Activated T-cell treated with anti-CD3 and anti-CD28 coated beads, Interleukin-2, amount 50 U/mL, for 72 hours (primary cell): ENCODE results near the gene C3orf18. TPM values are rescaled to one million over a fixed set of nuclear protein-coding genes. Genes with fewer than 3 reads are reported as not detected.
A peak's percentile ranks its signal among the peaks of the same experiment; 100 is the strongest.

Experiments
- ATAC-seq, 2 donors: fragments of 150-1000 bp; cut with Tn5 transposase; replicated peaks in 1 of 2; 2 replicates each; pipeline ENCODE4 v1.10.0; 2021; ENCODE audit warnings: moderate library complexity in 2 of 2, mild to moderate bottlenecking in 1 of 2
- DNase-seq, 2 donors: peaks; one replicate each; pipeline ENCODE4 v3.0.0; 2021 to 2022; ENCODE audit warnings: mixed read lengths in 1 of 2
- H3K27ac Mint-ChIP-seq: one replicate; pipeline ENCODE4 v1.8.0; 2022; ENCODE audit warnings: mild to moderate bottlenecking, moderate library complexity, mixed read lengths
- H3K27me3 Mint-ChIP-seq: one replicate; pipeline ENCODE4 v1.8.0; 2022; ENCODE audit warnings: low read depth, mixed read lengths
- H3K36me3 Mint-ChIP-seq, 2 donors: one replicate each; pipeline ENCODE4 v1.8.0; 2022; ENCODE audit warnings: mixed read lengths in 2 of 2, mild to moderate bottlenecking in 1 of 2; ENCODE audit not compliant: insufficient read depth in 2 of 2
- H3K4me1 Mint-ChIP-seq: one replicate; pipeline ENCODE4 v1.8.0; 2022; ENCODE audit warnings: low read depth, mixed read lengths
- H3K4me3 Mint-ChIP-seq, 2 donors: one replicate each; pipeline ENCODE4 v1.8.0; 2022; ENCODE audit warnings: mild to moderate bottlenecking in 2 of 2, mixed read lengths in 2 of 2, moderate library complexity in 2 of 2
- H3K9me3 Mint-ChIP-seq, 2 donors: one replicate each; pipeline ENCODE4 v1.8.0; 2022; ENCODE audit warnings: mixed read lengths in 2 of 2
- total RNA-seq, 2 donors: library from RNA; stranded (reverse); gene quantifications; one replicate each; pipeline ENCODE4 v1.2.3, GENCODE V29; 2022

Gene C3orf18
- total RNA-seq, 2 donors from 2014 or later, result 22.7 to 32.5 TPM

GRCh38 chr3:50570508-50571279 is 3.1 kb upstream of the C3orf18 start:
- H3K4me3 Mint-ChIP-seq, result peak overlapping the region; percentile 95 to 96
- no peak for ATAC-seq
- no peaks in the 10 kb centered on the region for H3K27me3 Mint-ChIP-seq
- peaks cover 8 to 9% of the 10 kb centered on the region in 2 donors for H3K36me3 Mint-ChIP-seq
- no peak for DNase-seq
- H3K9me3 Mint-ChIP-seq, result no peaks in the 10 kb centered on the region
- peak overlapping the region; percentile 92 for H3K27ac Mint-ChIP-seq
- H3K4me1 Mint-ChIP-seq, result peaks cover 75% of the 10 kb centered on the region

DNA sequence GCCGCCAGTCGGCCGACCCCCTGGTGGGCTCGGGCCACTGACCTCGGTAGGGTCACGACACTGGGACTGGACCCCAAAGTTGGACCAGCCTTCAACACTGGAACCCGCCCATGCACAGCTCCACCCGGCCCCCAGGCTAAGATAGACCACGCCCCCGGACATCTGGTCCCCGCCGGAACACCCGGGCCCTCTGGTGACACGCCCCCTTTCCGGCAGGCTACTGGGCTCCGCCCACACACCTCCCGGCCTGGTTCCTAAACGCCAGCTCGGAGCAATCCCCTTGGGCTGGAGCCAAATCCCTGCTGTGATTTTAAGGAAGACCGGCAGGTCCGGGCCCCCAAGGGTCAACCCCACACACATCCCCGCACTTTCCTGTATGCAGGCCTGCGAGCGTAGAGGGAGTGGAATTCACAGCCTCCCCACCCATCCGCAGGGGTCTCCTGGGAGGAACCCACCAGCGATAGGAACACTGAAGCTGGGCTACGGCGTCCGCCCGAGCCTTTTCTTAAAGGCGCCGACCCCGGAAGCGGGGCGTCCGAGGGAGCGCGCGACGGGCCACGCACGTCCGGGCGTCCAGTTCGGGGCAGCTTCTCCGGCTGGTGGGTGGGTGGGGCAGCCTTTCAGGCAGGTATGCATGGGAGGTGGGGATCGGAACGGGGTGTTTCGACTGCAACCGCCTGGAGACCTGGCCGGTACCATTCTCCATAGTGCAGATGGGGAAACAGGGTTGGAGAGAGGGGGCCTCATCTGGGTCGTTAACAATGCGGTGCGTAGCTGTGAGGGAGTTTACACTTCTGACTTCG is 1.6 kb upstream of the C3orf18 start, which contains the start of gene HEMK1:
Gene HEMK1 (plus strand): TSS at position 576 of the 803 bp plus-strand sequence. CDS start 1,583 bp downstream, outside the sequence.
- no peaks in the 10 kb centered on the region for H3K27me3 Mint-ChIP-seq
- H3K36me3 Mint-ChIP-seq, result peaks cover 4 to 6% of the 10 kb centered on the region in 2 donors
- DNase-seq (peak; percentile 99), ATAC-seq (peak; percentile 45 to 47)
- H3K4me3 Mint-ChIP-seq, result peak within 1 kb of the TSS; percentile 95 to 96
- H3K4me1 Mint-ChIP-seq, result peaks cover 69% of the 10 kb centered on the region
- no peaks in the 10 kb centered on the region for H3K9me3 Mint-ChIP-seq
- H3K27ac Mint-ChIP-seq, result peak within 1 kb of the TSS; percentile 92

GRCh38 chr3:50567011-50567385 is 549 bp downstream of the C3orf18 start:
- DNase-seq (no peak), ATAC-seq (no peak)
- Mint-ChIP-seq H3K4me1 (peaks cover 59% of the 10 kb centered on the region), H3K4me3 (peak overlapping the region; percentile 95 to 96), H3K27me3 (no peaks in the 10 kb centered on the region), H3K36me3 (peaks cover 3 to 6% of the 10 kb centered on the region in 2 donors), H3K9me3 (no peaks in the 10 kb centered on the region), H3K27ac (no peak overlapping the region)

GRCh38 chr3:50564321-50564720 is 3.2 kb downstream of the C3orf18 start:
- H3K4me3 Mint-ChIP-seq, result no peak overlapping the region
- H3K27me3 Mint-ChIP-seq, result no peaks in the 10 kb centered on the region
- no peak for ATAC-seq
- H3K36me3 Mint-ChIP-seq, result peaks cover 0 to 2% of the 10 kb centered on the region in 2 donors
- no peak for DNase-seq
- H3K4me1 Mint-ChIP-seq, result peaks cover 42% of the 10 kb centered on the region
- H3K27ac Mint-ChIP-seq, result no peak overlapping the region
- H3K9me3 Mint-ChIP-seq, result no peaks in the 10 kb centered on the region

GRCh38 chr3:50563867-50564266 is 3.7 kb downstream of the C3orf18 start:
- DNase-seq, result no peak
- Mint-ChIP-seq H3K27ac (no peak overlapping the region), H3K4me3 (no peak overlapping the region), H3K27me3 (no peaks in the 10 kb centered on the region), H3K36me3 (peaks cover 0 to 2% of the 10 kb centered on the region in 2 donors), H3K4me1 (peaks cover 42% of the 10 kb centered on the region), H3K9me3 (no peaks in the 10 kb centered on the region)
- ATAC-seq, result no peak

DNA sequence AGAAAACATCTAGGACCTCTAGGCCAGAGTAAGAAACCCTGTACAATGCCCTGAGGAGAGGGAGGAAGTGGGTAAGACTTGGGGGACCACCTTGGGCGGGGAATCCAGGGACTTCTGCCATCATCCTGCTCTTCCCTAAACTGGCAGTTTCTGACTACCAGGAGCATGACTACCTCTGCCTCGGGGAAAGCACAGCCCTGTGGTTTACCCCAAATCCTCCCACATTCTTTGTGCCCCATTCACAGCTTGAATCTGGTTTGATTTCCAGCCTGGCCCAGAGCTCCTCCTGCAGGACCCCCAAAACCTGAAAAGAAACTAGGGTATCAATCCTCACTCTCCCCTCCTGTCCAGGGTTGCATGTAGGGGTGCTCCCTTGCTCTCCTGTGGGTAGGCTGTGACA is 4.7 kb downstream of the C3orf18 start:
- Mint-ChIP-seq H3K36me3 (peaks cover 0 to 2% of the 10 kb centered on the region in 2 donors), H3K27me3 (no peaks in the 10 kb centered on the region), H3K27ac (no peak overlapping the region), H3K9me3 (no peaks in the 10 kb centered on the region), H3K4me1 (peaks cover 36% of the 10 kb centered on the region), H3K4me3 (no peak overlapping the region)
- DNase-seq (no peak), ATAC-seq (no peak)

DNA sequence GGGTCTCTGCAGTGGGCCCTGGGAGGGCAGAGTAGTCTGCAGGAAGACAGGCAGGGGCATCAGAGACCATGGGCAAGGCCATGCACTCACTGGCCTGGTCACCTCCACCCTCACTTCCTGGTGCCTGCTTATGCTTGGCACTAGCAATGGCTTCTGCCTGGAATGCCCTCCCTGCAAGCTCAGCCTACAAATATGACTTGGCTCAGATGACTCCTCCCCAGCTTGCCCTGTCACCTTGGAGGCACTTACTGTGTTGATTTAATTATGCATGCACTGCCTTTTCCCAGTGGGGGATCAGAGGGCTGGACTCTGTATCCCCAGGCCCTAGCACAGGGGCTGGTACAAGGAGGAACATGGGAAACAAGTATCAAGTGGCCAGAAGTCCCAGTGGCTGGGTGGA is 7.8 kb downstream of the C3orf18 start:
- H3K9me3 Mint-ChIP-seq, result no peaks in the 10 kb centered on the region
- no peak overlapping the region for H3K27ac Mint-ChIP-seq
- H3K27me3 Mint-ChIP-seq, result no peaks in the 10 kb centered on the region
- no peaks in the 10 kb centered on the region for H3K36me3 Mint-ChIP-seq
- ATAC-seq, result no peak
- H3K4me3 Mint-ChIP-seq, result no peak overlapping the region
- peaks cover 16% of the 10 kb centered on the region for H3K4me1 Mint-ChIP-seq
- DNase-seq, result no peak

DNA sequence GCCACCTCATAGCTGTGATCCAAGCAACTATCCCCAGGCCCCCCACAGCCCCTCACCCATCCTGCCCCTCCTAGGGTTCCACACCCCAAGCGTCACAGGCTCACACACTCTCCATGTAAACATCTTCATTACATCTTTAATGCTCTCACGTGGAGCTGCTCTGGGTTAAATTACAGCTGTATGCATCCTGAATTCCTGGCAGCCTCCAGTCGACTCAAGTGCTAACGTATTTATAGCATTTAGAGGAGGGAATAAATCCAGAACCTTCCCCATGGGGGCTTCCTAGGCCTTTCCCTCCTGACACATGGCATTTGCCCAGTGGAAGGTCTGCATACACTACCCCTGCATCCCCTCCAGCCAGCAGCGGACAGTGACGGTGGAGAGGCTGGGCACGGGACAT is 9.6 kb downstream of the C3orf18 start:
- no peaks in the 10 kb centered on the region for H3K9me3 Mint-ChIP-seq
- no peak overlapping the region for H3K27ac Mint-ChIP-seq
- no peaks in the 10 kb centered on the region for H3K36me3 Mint-ChIP-seq
- DNase-seq, result no peak
- peaks cover 2% of the 10 kb centered on the region for H3K4me1 Mint-ChIP-seq
- H3K4me3 Mint-ChIP-seq, result no peak overlapping the region
- H3K27me3 Mint-ChIP-seq, result no peaks in the 10 kb centered on the region
- no peak for ATAC-seq

DNA sequence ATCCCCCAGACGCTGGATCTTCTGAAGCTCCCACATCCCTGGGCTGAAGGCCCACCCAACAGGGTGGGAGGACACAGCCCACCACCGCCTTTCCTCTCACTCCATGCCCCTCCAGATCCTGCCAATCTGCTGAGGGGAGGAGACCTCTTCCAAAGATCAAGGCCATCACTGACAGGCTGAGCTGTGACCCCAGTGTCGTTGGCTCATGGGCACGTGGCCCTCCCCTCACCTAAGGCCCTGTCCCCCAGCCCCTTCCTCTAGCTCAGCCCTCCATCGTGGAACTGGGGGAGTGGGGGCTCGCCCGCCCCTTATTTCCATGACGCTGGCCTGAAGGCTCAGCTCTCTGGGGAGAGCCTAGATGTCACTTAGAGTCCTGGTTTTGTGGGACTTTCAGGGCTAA is 10.4 kb downstream of the C3orf18 start:
- no peak for ATAC-seq

GRCh38 chr3:50554553-50554952 is 13.0 kb downstream of the C3orf18 start:
- ATAC-seq (peak; percentile 30 to 61), DNase-seq (peak in 1 of 2 donors; percentile 18)
- peaks cover 4% of the 10 kb centered on the region for H3K4me1 Mint-ChIP-seq
- H3K36me3 Mint-ChIP-seq, result no peaks in the 10 kb centered on the region
- H3K27ac Mint-ChIP-seq, result no peak overlapping the region
- H3K9me3 Mint-ChIP-seq, result no peaks in the 10 kb centered on the region
- no peaks in the 10 kb centered on the region for H3K27me3 Mint-ChIP-seq
- no peak overlapping the region for H3K4me3 Mint-ChIP-seq

More for the DNA sequence above, 10.4 kb downstream of the C3orf18 start:
- no peaks in the 10 kb centered on the region for H3K36me3 Mint-ChIP-seq
- no peak overlapping the region for H3K4me3 Mint-ChIP-seq
- H3K27ac Mint-ChIP-seq, result no peak overlapping the region
- no peaks in the 10 kb centered on the region for H3K27me3 Mint-ChIP-seq
- no peaks in the 10 kb centered on the region for H3K9me3 Mint-ChIP-seq
- no peaks in the 10 kb centered on the region for H3K4me1 Mint-ChIP-seq
- DNase-seq, result no peak

GRCh38 chr3:50552598-50552997 is 14.9 kb downstream of the C3orf18 start:
- Mint-ChIP-seq H3K4me3 (no peak overlapping the region), H3K9me3 (no peaks in the 10 kb centered on the region), H3K27ac (no peak overlapping the region), H3K36me3 (no peaks in the 10 kb centered on the region), H3K27me3 (no peaks in the 10 kb centered on the region), H3K4me1 (peaks cover 4% of the 10 kb centered on the region)
- DNase-seq, result no peak
- no peak for ATAC-seq

DNA sequence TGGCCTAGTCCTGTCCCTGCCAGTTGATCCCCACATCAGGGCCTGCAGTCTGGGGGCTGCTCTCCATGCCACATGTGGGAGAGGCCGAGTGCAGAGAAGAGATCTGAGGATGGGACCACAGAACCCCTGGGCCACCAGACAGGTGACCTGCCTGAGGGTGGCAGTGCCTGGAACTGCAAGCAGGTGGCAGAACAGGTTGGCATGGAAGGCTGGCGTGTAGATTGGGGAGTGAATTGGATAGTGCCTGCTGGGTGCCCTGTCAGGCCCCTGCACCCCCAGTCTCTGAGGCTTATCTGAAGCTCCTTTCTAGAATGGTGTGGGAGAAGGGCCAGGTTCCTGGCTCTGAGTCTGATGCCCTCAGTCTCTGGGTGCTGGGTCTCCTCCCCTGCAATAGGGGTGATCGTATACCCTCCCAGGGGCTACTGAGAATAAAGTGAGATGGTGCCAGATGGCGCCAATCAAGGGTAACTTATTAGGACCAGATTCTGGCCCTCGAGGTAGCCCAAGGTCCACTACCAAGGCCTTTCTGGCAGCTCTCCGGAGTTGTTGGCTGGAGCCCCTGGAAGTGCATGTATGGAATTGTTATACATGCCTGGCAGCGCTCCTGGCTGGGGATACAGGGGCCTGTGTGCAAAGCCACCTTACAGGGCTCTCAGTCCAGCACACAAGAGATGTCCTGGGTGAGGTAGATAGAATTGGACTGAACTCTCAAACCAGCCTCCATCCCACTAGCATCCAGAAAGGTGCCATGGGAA is 15.7 kb downstream of the C3orf18 start:
- H3K9me3 Mint-ChIP-seq, result no peaks in the 10 kb centered on the region
- peak in 1 of 2 donors; percentile 20 for DNase-seq
- H3K27ac Mint-ChIP-seq, result no peak overlapping the region
- no peaks in the 10 kb centered on the region for H3K27me3 Mint-ChIP-seq
- no peak for ATAC-seq
- peaks cover 4% of the 10 kb centered on the region for H3K4me1 Mint-ChIP-seq
- no peaks in the 10 kb centered on the region for H3K36me3 Mint-ChIP-seq
- no peak overlapping the region for H3K4me3 Mint-ChIP-seq
